Keratinocyte (primary cell): Measurements from ENCODE around the gene LUM. TPM values are rescaled to one million over a fixed set of nuclear protein-coding genes. Genes with fewer than 3 reads are reported as not detected.
A peak's percentile ranks its signal among the peaks of the same experiment; 100 is the strongest.

Experiments
- DNase-seq: peaks from one replicate; pipeline ENCODE4 v3.0.0-alpha.2; 2011; ENCODE audit warnings: low read depth, missing footprints, low spot score
- FAIRE-seq: peaks from 2 replicates; lab custom pipeline; 2011; peaks lifted over from hg19 to GRCh38; lab: Jason Lieb, UNC
- H2AFZ ChIP-seq: 2 replicates; pipeline ENCODE4 v1.6.0; 2012; ENCODE audit warnings: low read length, control low read depth, inconsistent platforms; ENCODE audit not compliant: control insufficient read depth
- H3K27ac ChIP-seq: 2 replicates; pipeline ENCODE4 v1.5.1; 2011; ENCODE audit warnings: low read length; ENCODE audit not compliant: control insufficient read depth, insufficient read depth
- H3K27me3 ChIP-seq: 3 replicates; pipeline ENCODE4 v1.6.0; 2011; ENCODE audit warnings: low read length; ENCODE audit not compliant: control insufficient read depth, insufficient read depth; ENCODE audit errors: extremely low read depth
- H3K36me3 ChIP-seq, 2 experiments: 2 replicates in 1 of 2; 3 replicates in 1 of 2; pipeline ENCODE4 v1.5.1; 2011; ENCODE audit warnings: low read length in 2 of 2, mild to moderate bottlenecking in 1 of 2; ENCODE audit not compliant: control insufficient read depth in 2 of 2, insufficient read depth in 2 of 2; ENCODE audit errors: extremely low read depth in 1 of 2
- H3K4me1 ChIP-seq: 3 replicates; pipeline ENCODE4 v1.5.1; 2011; ENCODE audit warnings: low read length; ENCODE audit not compliant: control insufficient read depth, insufficient read depth; ENCODE audit errors: extremely low read depth
- H3K4me2 ChIP-seq: 3 replicates; pipeline ENCODE4 v1.6.0; 2011; ENCODE audit warnings: low read depth, low read length; ENCODE audit not compliant: control insufficient read depth, insufficient read depth; ENCODE audit errors: extremely low read depth
- H3K4me3 ChIP-seq, 3 experiments: fragments of 200-600 bp in 1 of 3; sonication (generic) in 1 of 3; 2 replicates in 2 of 3; 3 replicates in 1 of 3; pipeline ENCODE4 v1.5.1; 2011 to 2016; ENCODE audit warnings: low read length in 3 of 3, mild to moderate bottlenecking in 3 of 3, control low read depth in 2 of 3, inconsistent platforms in 1 of 3, low read depth in 1 of 3, mixed read lengths in 1 of 3, mixed run types in 1 of 3, moderate library complexity in 1 of 3; ENCODE audit not compliant: control insufficient read depth in 2 of 3, insufficient read depth in 2 of 3; ENCODE audit errors: extremely low read depth in 1 of 3
- H3K79me2 ChIP-seq: 2 replicates; pipeline ENCODE4 v1.6.0; 2012; ENCODE audit warnings: low read length; ENCODE audit not compliant: control insufficient read depth, insufficient read depth
- H3K9ac ChIP-seq: 3 replicates; pipeline ENCODE4 v1.6.0; 2011; ENCODE audit warnings: low read length; ENCODE audit not compliant: control insufficient read depth, insufficient read depth; ENCODE audit errors: extremely low read depth
- H3K9me1 ChIP-seq: 3 replicates; pipeline ENCODE4 v1.6.0; 2011; ENCODE audit warnings: low read length; ENCODE audit not compliant: control insufficient read depth, insufficient read depth; ENCODE audit errors: extremely low read depth
- H3K9me3 ChIP-seq: 2 replicates; pipeline ENCODE4 v1.5.1; 2012; ENCODE audit warnings: low read depth, low read length; ENCODE audit not compliant: control insufficient read depth
- H4K20me1 ChIP-seq: 3 replicates; pipeline ENCODE4 v1.6.0; 2011; ENCODE audit warnings: low read length; ENCODE audit not compliant: control insufficient read depth, insufficient read depth; ENCODE audit errors: extremely low read depth
- CTCF ChIP-seq, 3 experiments: IDR thresholded peaks in 1 of 3; conservative IDR thresholded peaks in 1 of 3; optimal IDR thresholded peaks in 1 of 3; 2 replicates in 2 of 3; 3 replicates in 1 of 3; pipeline versions ENCODE3 to v1.5.1; 2011; ENCODE audit warnings: low read length in 3 of 3, mild to moderate bottlenecking in 3 of 3, moderate library complexity in 2 of 3, control low read depth in 1 of 3, inconsistent platforms in 1 of 3; ENCODE audit not compliant: insufficient read depth in 2 of 3; ENCODE audit errors: extremely low read depth in 1 of 3
- EZH2 ChIP-seq: IDR thresholded peaks from one replicate; pipeline ENCODE4 v1.6.1; 2012; ENCODE audit warnings: inconsistent platforms, mild to moderate bottlenecking, low read length, moderate library complexity
- dilution Hi-C: fragments of 300-500 bp; cut with MboI; formaldehyde crosslinking; loops from one replicate; pipeline ENCODE4 v1.7.0; 2020; ENCODE audit warnings: low sequenced_read_pairs; ENCODE audit not compliant: extremely low pct_ligation_motif_present
- polyA minus RNA-seq, 3 experiments: library from RNA; depleted of rRNA, polyadenylated mRNA; stranded (reverse); fragments of >200 nt; gene quantifications; 1 replicate in 1 of 3; 2 replicates in 1 of 3; 3 replicates in 1 of 3; pipeline ENCODE4 v1.2.3, GENCODE V29; 2011
- polyA plus RNA-seq, 5 experiments: library from polyadenylated mRNA; depleted of rRNA in 3 of 5; stranded (reverse) in 3 of 5; stranded (forward) in 1 of 5; unstranded in 1 of 5; fragments of >200 nt; gene quantifications; 1 replicate in 1 of 5; 2 replicates in 3 of 5; 3 replicates in 1 of 5; pipeline versions ENCODE4 v1.2.1 to v1.2.3, GENCODE V29; 2011 to 2012; ENCODE audit warnings: missing spikeins in 2 of 5, low read depth in 1 of 5, low replicate concordance in 1 of 5

The LUM gene
- polyA plus RNA-seq, result 0.05 to 0.40 TPM (median 0.37 TPM) in 3 replicates
- not detected for polyA plus RNA-seq (2011; ENCODE audit: low read depth)
- 0.06 and 0.09 TPM in 2 replicates for polyA plus RNA-seq (2011; cell fraction: cytosol; rRNA removed)
- polyA plus RNA-seq (2011; cell fraction: nucleus; rRNA removed), result 0.39 and 0.74 TPM in 2 replicates
- not detected in 2 replicates for polyA plus RNA-seq (2012; ENCODE audit: low replicate concordance)
- 1.5 TPM in 1 of 3 replicates, not detected in the others for polyA minus RNA-seq
- polyA minus RNA-seq (2011; cell fraction: cytosol; rRNA and poly(A)+ RNA removed), result not detected
- 0.84 and 1.3 TPM in 2 replicates for polyA minus RNA-seq (2011; cell fraction: nucleus; rRNA and poly(A)+ RNA removed)

GRCh38 chr12:91111366-91112325 is at the start of gene LUM:
Gene LUM, minus strand, starts transcription at chr12:91111494. Its CDS starts 2,515 bp downstream, at chr12:91108979.
- Histone ChIP-seq H3K27me3 (no peaks in the 10 kb centered on the region), H3K27ac (no peak within 1 kb of the TSS), H3K4me3 (no peak within 1 kb of the TSS), H3K9ac (no peak within 1 kb of the TSS), H4K20me1 (no peaks in the 10 kb centered on the region), H3K36me3 (no peaks in the 10 kb centered on the region), H3K9me1 (no peaks in the 10 kb centered on the region), H3K9me3 (no peaks in the 10 kb centered on the region), H3K4me2 (peak within 1 kb of the TSS; percentile 11), H2AFZ (peak within 1 kb of the TSS; percentile 68), H3K79me2 (no peaks in the 10 kb centered on the region), H3K4me1 (peaks cover 6% of the 10 kb centered on the region)
- DNase-seq (no peak), FAIRE-seq (no peak)
- no peak for TF ChIP-seq CTCF (optimal IDR thresholded peaks at IDR 0.05 in 1 of 3, IDR thresholded peaks at IDR 0.05 in 1 of 3, conservative IDR thresholded peaks at IDR 0.05 in 1 of 3; ENCODE audit: extremely low read depth in 1 of 3, insufficient read depth in 2 of 3, low read length in 3 of 3)
- no peak for TF ChIP-seq EZH2
- dilution Hi-C loops, result no loop called here

GRCh38 chr12:91161009-91161408 is 49.7 kb upstream of the LUM start:
- DNase-seq (no peak), FAIRE-seq (no peak)
- no peaks in the 10 kb centered on the region for H4K20me1 ChIP-seq
- H2AFZ ChIP-seq, result no peak overlapping the region
- TF ChIP-seq CTCF (optimal IDR thresholded peaks at IDR 0.05 in 1 of 3, IDR thresholded peaks at IDR 0.05 in 1 of 3, conservative IDR thresholded peaks at IDR 0.05 in 1 of 3; ENCODE audit: extremely low read depth in 1 of 3, insufficient read depth in 2 of 3, low read length in 3 of 3), result no peak
- TF ChIP-seq EZH2, result no peak
- no peaks in the 10 kb centered on the region for H3K9me1 ChIP-seq
- no peaks in the 10 kb centered on the region for H3K36me3 ChIP-seq
- no peaks in the 10 kb centered on the region for H3K27me3 ChIP-seq
- no peaks in the 10 kb centered on the region for H3K9me3 ChIP-seq
- no peak overlapping the region for H3K9ac ChIP-seq
- dilution Hi-C loops, result no loop called here
- no peak overlapping the region for H3K4me3 ChIP-seq
- H3K4me2 ChIP-seq, result no peak overlapping the region
- no peaks in the 10 kb centered on the region for H3K4me1 ChIP-seq
- H3K27ac ChIP-seq, result no peak overlapping the region
- H3K79me2 ChIP-seq, result no peaks in the 10 kb centered on the region
